HL-60 (cell line): ENCODE results near the gene NASP.

Experiments
- DNase-seq, 2 experiments: peaks; one replicate each; pipeline ENCODE4 v3.0.0-alpha.2; 2010 to 2020; ENCODE audit warnings: low read depth in 1 of 2, low spot score in 1 of 2
- H3K27ac ChIP-seq: fragments of 250-450 bp; sonication (Bioruptor Pico); replicated peaks from 2 replicates; pipeline ENCODE4 v1.5.1; 2020; ENCODE audit warnings: mild to moderate bottlenecking, moderate library complexity
- H3K27me3 ChIP-seq: fragments of 250-450 bp; sonication (Bioruptor Pico); 2 replicates; pipeline ENCODE4 v1.5.1; 2021; ENCODE audit warnings: mild to moderate bottlenecking, moderate library complexity; ENCODE audit not compliant: insufficient read depth, poor library complexity, severe bottlenecking
- H3K4me3 ChIP-seq: replicated peaks from 2 replicates; pipeline ENCODE4 v1.5.1; 2011; ENCODE audit warnings: mild to moderate bottlenecking, control low read depth, low read length; ENCODE audit not compliant: insufficient read depth
- CTCF ChIP-seq: IDR thresholded peaks from one replicate; pipeline ENCODE4 v1.5.1; 2011; ENCODE audit warnings: low read length, control low read depth, inconsistent platforms; ENCODE audit not compliant: insufficient read depth
- GABPA ChIP-seq: IDR thresholded peaks from 2 replicates; pipeline ENCODE4 v1.6.1; 2012; ENCODE audit warnings: low read depth
- POLR2AphosphoS5 ChIP-seq: IDR thresholded peaks from 2 replicates; pipeline ENCODE4 v1.6.1; 2012; ENCODE audit warnings: low read depth
- REST ChIP-seq: IDR thresholded peaks from 2 replicates; pipeline ENCODE4 v1.6.1; 2012; ENCODE audit warnings: low read depth; ENCODE audit not compliant: insufficient replicate concordance
- SPI1 ChIP-seq: IDR thresholded peaks from 2 replicates; pipeline ENCODE4 v1.6.1; 2012; ENCODE audit warnings: low read depth, mild to moderate bottlenecking, borderline replicate concordance

The NASP gene

GRCh38 chr1:45644661-45645060, 60.8 kb downstream of the NASP start:
- DNase-seq, result no peak
- Histone ChIP-seq H3K27ac (no peak overlapping the region), H3K4me3 (no peak overlapping the region), H3K27me3 (no peaks in the 10 kb centered on the region)
- no peak for TF ChIP-seq CTCF

GRCh38 chr1:45647248-45648021, 63.6 kb downstream of the NASP start:
- Histone ChIP-seq H3K27me3 (no peaks in the 10 kb centered on the region), H3K4me3 (no peak overlapping the region), H3K27ac (no peak overlapping the region)
- DNase-seq, result peak; percentile 29 to 80
- peak; percentile 90 for TF ChIP-seq SPI1
- no peak for TF ChIP-seq REST
- no peak for TF ChIP-seq CTCF
- peak; percentile 46; the same call in 1 of the 2 replicates for TF ChIP-seq GABPA
- TF ChIP-seq POLR2AphosphoS5, result no peak

GRCh38 chr1:45654540-45655280, 70.9 kb downstream of the NASP start:
- TF ChIP-seq REST (no peak), GABPA (no peak), CTCF (no peak), POLR2AphosphoS5 (no peak), SPI1 (no peak)
- H3K27me3 ChIP-seq, result no peaks in the 10 kb centered on the region
- DNase-seq, result no peak
- no peak overlapping the region for H3K4me3 ChIP-seq
- no peak overlapping the region for H3K27ac ChIP-seq
